Caco-2 (cell line): Measurements from ENCODE around the gene SDCCAG8. TPM values are rescaled to one million over a fixed set of nuclear protein-coding genes. Genes with fewer than 3 reads are reported as not detected.

Experiments used
- BruUV-seq: library from RNA; stranded (reverse); fragments of 400-500 nt; replicated peaks from 2 replicates; lab custom pipeline; 2021; lab: Mats Ljungman, UMichigan
- CTCF ChIA-PET: fragments of 300-600 bp; sonication (Branson Sonifier 250); formaldehyde crosslinking; loops from one replicate; lab custom pipeline; 2022; ENCODE audit warnings: antibody characterized with exemption; lab: Charles Lee
- POLR2A ChIA-PET: fragments of 300-600 bp; sonication (Branson Sonifier 250); formaldehyde crosslinking; loops from one replicate; lab custom pipeline; 2022; ENCODE audit warnings: antibody characterized with exemption; lab: Charles Lee
- DNase-seq, 2 experiments: peaks; one replicate each; pipeline versions ENCODE4 v3.0.0 to v3.0.0-alpha.2; 2020 to 2022
- H3K27me3 ChIP-seq: replicated peaks from 2 replicates; pipeline ENCODE4 v1.6.0; 2011; ENCODE audit warnings: low read length; ENCODE audit not compliant: control insufficient read depth, insufficient read depth
- H3K36me3 ChIP-seq: 2 replicates; pipeline ENCODE4 v1.5.1; 2011; ENCODE audit warnings: low read length; ENCODE audit not compliant: control insufficient read depth, insufficient read depth
- H3K4me1 ChIP-seq: fragments of 250-450 bp; sonication (Bioruptor Pico); 2 replicates; pipeline ENCODE4 v1.5.1; 2020; ENCODE audit warnings: mild to moderate bottlenecking
- H3K4me3 ChIP-seq: 2 replicates; pipeline ENCODE4 v1.5.1; 2011; ENCODE audit warnings: low read depth, mild to moderate bottlenecking, control low read depth, low read length
- H3K9me3 ChIP-seq: fragments of 250-450 bp; sonication (Bioruptor Pico); 2 replicates; pipeline ENCODE4 v1.5.1; 2020; ENCODE audit warnings: mild to moderate bottlenecking, moderate library complexity
- H3K27ac Mint-ChIP-seq: one replicate; pipeline ENCODE4 v1.8.0; 2022; ENCODE audit warnings: mixed read lengths; ENCODE audit not compliant: unreplicated experiment
- H3K27me3 Mint-ChIP-seq: one replicate; pipeline ENCODE4 v1.8.0; 2022; ENCODE audit warnings: mixed read lengths; ENCODE audit not compliant: insufficient read depth, unreplicated experiment
- H3K36me3 Mint-ChIP-seq: one replicate; pipeline ENCODE4 v1.8.0; 2022; ENCODE audit warnings: mild to moderate bottlenecking, mixed read lengths; ENCODE audit not compliant: insufficient read depth, unreplicated experiment
- H3K4me1 Mint-ChIP-seq: one replicate; pipeline ENCODE4 v1.8.0; 2022; ENCODE audit warnings: low read depth, mixed read lengths; ENCODE audit not compliant: unreplicated experiment
- H3K4me3 Mint-ChIP-seq: one replicate; pipeline ENCODE4 v1.8.0; 2022; ENCODE audit warnings: mild to moderate bottlenecking, moderate library complexity, mixed read lengths; ENCODE audit not compliant: unreplicated experiment
- H3K9me3 Mint-ChIP-seq: one replicate; pipeline ENCODE4 v1.8.0; 2022; ENCODE audit warnings: mixed read lengths; ENCODE audit not compliant: unreplicated experiment
- CTCF ChIP-seq, 2 experiments: fragments of 200-600 bp in 1 of 2; IDR thresholded peaks; 1 replicate in 1 of 2; 2 replicates in 1 of 2; pipeline versions ENCODE4 v1.5.1 to v1.8.0; 2011 to 2022; ENCODE audit warnings: antibody characterized with exemption in 1 of 2, control low read depth in 1 of 2, inconsistent platforms in 1 of 2, low read depth in 1 of 2, low read length in 1 of 2, mild to moderate bottlenecking in 1 of 2, moderate library complexity in 1 of 2; ENCODE audit not compliant: insufficient read depth in 1 of 2, severe bottlenecking in 1 of 2, unreplicated experiment in 1 of 2
- intact Hi-C: fragments of 100-400 bp; cut with micrococcal nuclease; formaldehyde crosslinking; loops from one replicate; pipeline ENCODE4 v1.10.0; 2022; ENCODE audit not compliant: unreplicated experiment
- total RNA-seq: library from RNA; stranded (reverse); gene quantifications from 2 replicates; pipeline ENCODE4 v1.2.3, GENCODE V29; 2022

Gene SDCCAG8
- total RNA-seq, 1 experiment from 2014 or later = 23.0 TPM

GRCh38 chr1:243489158-243489527 lies 233.3 kb downstream of the SDCCAG8 start:
- TF ChIP-seq CTCF (IDR thresholded peaks at IDR 0.05; ENCODE audit: insufficient read depth in 1 of 2, low read depth in 1 of 2, low read length in 1 of 2, severe bottlenecking in 1 of 2, unreplicated experiment in 1 of 2) = no peak
- no peaks in the 10 kb centered on the region for H3K4me1 Mint-ChIP-seq
- no peaks in the 10 kb centered on the region for H3K27me3 Mint-ChIP-seq
- peaks cover 4% of the 10 kb centered on the region for H3K36me3 Mint-ChIP-seq
- H3K27me3 ChIP-seq = no peaks in the 10 kb centered on the region
- no peak overlapping the region for H3K27ac Mint-ChIP-seq
- no peak for DNase-seq
- ChIA-PET CTCF (no interaction called here), POLR2A (no interaction called here)
- no peaks in the 10 kb centered on the region for H3K9me3 ChIP-seq
- no peaks in the 10 kb centered on the region for H3K36me3 ChIP-seq
- H3K4me3 ChIP-seq = no peak overlapping the region
- no peaks in the 10 kb centered on the region for H3K4me1 ChIP-seq
- no peak overlapping the region for H3K4me3 Mint-ChIP-seq
- BruUV-seq = no TSS peak
- intact Hi-C loops = no loop called here
- H3K9me3 Mint-ChIP-seq = no peaks in the 10 kb centered on the region

GRCh38 chr1:243489681-243490546 lies 234.1 kb downstream of the SDCCAG8 start:
- no peaks in the 10 kb centered on the region for H3K4me1 ChIP-seq
- no peaks in the 10 kb centered on the region for H3K9me3 ChIP-seq
- BruUV-seq = no TSS peak
- ChIA-PET CTCF (no interaction called here), POLR2A (no interaction called here)
- intact Hi-C loops = no loop called here
- no peak overlapping the region for H3K4me3 Mint-ChIP-seq
- no peaks in the 10 kb centered on the region for H3K4me1 Mint-ChIP-seq
- no peak for TF ChIP-seq CTCF (IDR thresholded peaks at IDR 0.05; ENCODE audit: insufficient read depth in 1 of 2, low read depth in 1 of 2, low read length in 1 of 2, severe bottlenecking in 1 of 2, unreplicated experiment in 1 of 2)
- H3K36me3 ChIP-seq = no peaks in the 10 kb centered on the region
- DNase-seq = no peak
- no peaks in the 10 kb centered on the region for H3K27me3 Mint-ChIP-seq
- no peaks in the 10 kb centered on the region for H3K9me3 Mint-ChIP-seq
- H3K27me3 ChIP-seq = no peaks in the 10 kb centered on the region
- peaks cover 4% of the 10 kb centered on the region for H3K36me3 Mint-ChIP-seq
- no peak overlapping the region for H3K4me3 ChIP-seq
- H3K27ac Mint-ChIP-seq = no peak overlapping the region

GRCh38 chr1:243490748-243491686 lies 235.2 kb downstream of the SDCCAG8 start:
- no peaks in the 10 kb centered on the region for H3K9me3 ChIP-seq
- ChIA-PET CTCF (no interaction called here), POLR2A (no interaction called here)
- no peaks in the 10 kb centered on the region for H3K4me1 ChIP-seq
- H3K4me3 ChIP-seq = no peak overlapping the region
- H3K27me3 ChIP-seq = no peaks in the 10 kb centered on the region
- Mint-ChIP-seq H3K36me3 (peaks cover 4% of the 10 kb centered on the region), H3K9me3 (no peaks in the 10 kb centered on the region), H3K4me1 (no peaks in the 10 kb centered on the region), H3K27me3 (no peaks in the 10 kb centered on the region), H3K27ac (no peak overlapping the region), H3K4me3 (no peak overlapping the region)
- DNase-seq = no peak
- H3K36me3 ChIP-seq = no peaks in the 10 kb centered on the region
- no peak for TF ChIP-seq CTCF (IDR thresholded peaks at IDR 0.05; ENCODE audit: insufficient read depth in 1 of 2, low read depth in 1 of 2, low read length in 1 of 2, severe bottlenecking in 1 of 2, unreplicated experiment in 1 of 2)
- BruUV-seq = no TSS peak
- intact Hi-C loops = no loop called here
